Astrocyte (in vitro differentiated cells and primary cell): Measurements from ENCODE around the gene C16orf95. TPM values are rescaled to one million over a fixed set of nuclear protein-coding genes. Genes with fewer than 3 reads are reported as not detected.

Experiments
- total RNA-seq: library from RNA; stranded (reverse); gene quantifications from 2 replicates; pipeline ENCODE4 v1.2.1, GENCODE V29; 2021

The C16orf95 gene
- total RNA-seq, 1 donor from 2014 or later: 3.3 TPM

Other genes with a start within 250 kb of the C16orf95 start
- 33.4 and 34.9 TPM in 2 replicates for gene FBXO31, start 66.4 kb upstream of the C16orf95 start, total RNA-seq
- gene MAP1LC3B, start 74.9 kb upstream of the C16orf95 start, total RNA-seq: 206 and 221 TPM in 2 replicates
- 19.0 and 19.2 TPM in 2 replicates for gene ZCCHC14, start 175.6 kb upstream of the C16orf95 start, total RNA-seq